ENCODE data around the gene CCDC88A.

DNA sequence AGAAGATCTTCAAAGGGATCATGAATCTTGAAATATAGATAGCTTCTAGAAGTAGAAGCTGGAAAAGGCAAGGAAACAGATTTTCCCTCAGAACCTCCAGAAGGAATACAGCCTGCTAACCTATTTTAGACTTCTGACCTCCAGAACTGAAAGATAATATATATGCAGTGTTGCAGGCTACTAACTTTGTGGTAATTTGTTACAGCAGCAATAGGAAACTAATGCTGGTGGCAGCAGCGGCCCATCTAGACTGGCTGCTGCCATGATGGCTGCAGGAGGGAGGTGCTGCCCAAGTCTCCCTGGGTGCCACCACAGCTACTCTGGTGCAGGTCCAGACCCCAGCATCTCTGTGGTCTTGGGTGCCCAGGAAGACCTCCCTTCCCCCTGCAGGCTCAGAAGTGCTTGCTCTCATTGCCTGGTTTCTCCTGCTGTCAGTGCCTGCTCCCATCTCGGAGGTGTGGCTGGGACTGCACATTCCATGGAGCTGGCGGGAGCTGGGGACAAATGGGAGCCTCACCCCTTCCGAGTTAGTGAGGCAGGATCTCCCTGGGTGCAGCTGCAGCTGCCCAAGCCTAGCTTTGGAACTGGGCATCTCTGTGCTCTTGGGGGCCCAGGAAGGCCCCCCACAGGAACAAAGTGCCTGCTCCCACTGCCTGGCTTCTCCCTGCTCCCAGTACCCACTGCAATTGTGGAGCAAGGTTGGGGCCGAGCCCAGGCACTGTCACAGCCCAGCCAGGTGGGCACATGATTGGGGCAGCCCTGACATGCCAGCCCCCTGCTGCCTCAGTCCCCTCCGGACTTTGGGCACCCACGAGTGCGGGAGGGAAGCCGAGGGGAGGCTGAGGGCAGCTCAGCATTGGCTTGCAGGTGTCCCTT, 18.1 kb upstream of the CCDC88A start:
- no peak for TF ChIP-seq CTCF (IDR thresholded peaks at IDR 0.05; ENCODE audit: low read depth, low read length)
- no peak for TF ChIP-seq EZH2phosphoT487 (IDR thresholded peaks at IDR 0.05; ENCODE audit: low read depth)

All from OCI-LY3 (cell line).